ENCODE data around the gene ADGRE1.

ADGRE1 gene, protein sequence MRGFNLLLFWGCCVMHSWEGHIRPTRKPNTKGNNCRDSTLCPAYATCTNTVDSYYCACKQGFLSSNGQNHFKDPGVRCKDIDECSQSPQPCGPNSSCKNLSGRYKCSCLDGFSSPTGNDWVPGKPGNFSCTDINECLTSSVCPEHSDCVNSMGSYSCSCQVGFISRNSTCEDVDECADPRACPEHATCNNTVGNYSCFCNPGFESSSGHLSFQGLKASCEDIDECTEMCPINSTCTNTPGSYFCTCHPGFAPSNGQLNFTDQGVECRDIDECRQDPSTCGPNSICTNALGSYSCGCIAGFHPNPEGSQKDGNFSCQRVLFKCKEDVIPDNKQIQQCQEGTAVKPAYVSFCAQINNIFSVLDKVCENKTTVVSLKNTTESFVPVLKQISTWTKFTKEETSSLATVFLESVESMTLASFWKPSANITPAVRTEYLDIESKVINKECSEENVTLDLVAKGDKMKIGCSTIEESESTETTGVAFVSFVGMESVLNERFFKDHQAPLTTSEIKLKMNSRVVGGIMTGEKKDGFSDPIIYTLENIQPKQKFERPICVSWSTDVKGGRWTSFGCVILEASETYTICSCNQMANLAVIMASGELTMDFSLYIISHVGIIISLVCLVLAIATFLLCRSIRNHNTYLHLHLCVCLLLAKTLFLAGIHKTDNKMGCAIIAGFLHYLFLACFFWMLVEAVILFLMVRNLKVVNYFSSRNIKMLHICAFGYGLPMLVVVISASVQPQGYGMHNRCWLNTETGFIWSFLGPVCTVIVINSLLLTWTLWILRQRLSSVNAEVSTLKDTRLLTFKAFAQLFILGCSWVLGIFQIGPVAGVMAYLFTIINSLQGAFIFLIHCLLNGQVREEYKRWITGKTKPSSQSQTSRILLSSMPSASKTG

GRCh38 chr19:6887316-6887715, at the start of gene ADGRE1:
Gene ADGRE1, plus strand, starts transcription at chr19:6887579. Its CDS starts 30 bp downstream, at chr19:6887609.
- H3K4me3 ChIP-seq (ENCODE audit: low read length), result no peak within 1 kb of the TSS
- no peak for DNase-seq (ENCODE audit: low read depth)
- peaks cover 16% of the 10 kb centered on the region for H3K9me3 ChIP-seq (ENCODE audit: control insufficient read depth, low read length)
- no peaks in the 10 kb centered on the region for H3K36me3 ChIP-seq (ENCODE audit: control insufficient read depth, insufficient read depth, low read length, severe bottlenecking)
- peaks cover 4% of the 10 kb centered on the region for H3K27me3 ChIP-seq (replicated peaks; ENCODE audit: control insufficient read depth, insufficient read depth, low read length)
- no peak within 1 kb of the TSS for H3K9ac ChIP-seq (ENCODE audit: low read length)
- no peaks in the 10 kb centered on the region for H3K4me1 ChIP-seq (ENCODE audit: control insufficient read depth, insufficient read depth, low read length)

- no peaks in the 10 kb centered on the region for H3K9me3 ChIP-seq (ENCODE audit: control insufficient read depth, low read length)
- H3K4me3 ChIP-seq (ENCODE audit: low read length), result no peak overlapping the region
- H3K4me1 ChIP-seq (ENCODE audit: control insufficient read depth, insufficient read depth, low read length), result no peaks in the 10 kb centered on the region
- no peak for DNase-seq (ENCODE audit: low read depth)
- H3K9ac ChIP-seq (ENCODE audit: low read length), result no peak overlapping the region
- H3K27me3 ChIP-seq (replicated peaks; ENCODE audit: control insufficient read depth, insufficient read depth, low read length), result peaks cover 14% of the 10 kb centered on the region
- H3K36me3 ChIP-seq (ENCODE audit: control insufficient read depth, insufficient read depth, low read length, severe bottlenecking), result no peaks in the 10 kb centered on the region
Measured at GRCh38 chr19:6838062-6838655, 49.2 kb upstream of the ADGRE1 start.

DNA sequence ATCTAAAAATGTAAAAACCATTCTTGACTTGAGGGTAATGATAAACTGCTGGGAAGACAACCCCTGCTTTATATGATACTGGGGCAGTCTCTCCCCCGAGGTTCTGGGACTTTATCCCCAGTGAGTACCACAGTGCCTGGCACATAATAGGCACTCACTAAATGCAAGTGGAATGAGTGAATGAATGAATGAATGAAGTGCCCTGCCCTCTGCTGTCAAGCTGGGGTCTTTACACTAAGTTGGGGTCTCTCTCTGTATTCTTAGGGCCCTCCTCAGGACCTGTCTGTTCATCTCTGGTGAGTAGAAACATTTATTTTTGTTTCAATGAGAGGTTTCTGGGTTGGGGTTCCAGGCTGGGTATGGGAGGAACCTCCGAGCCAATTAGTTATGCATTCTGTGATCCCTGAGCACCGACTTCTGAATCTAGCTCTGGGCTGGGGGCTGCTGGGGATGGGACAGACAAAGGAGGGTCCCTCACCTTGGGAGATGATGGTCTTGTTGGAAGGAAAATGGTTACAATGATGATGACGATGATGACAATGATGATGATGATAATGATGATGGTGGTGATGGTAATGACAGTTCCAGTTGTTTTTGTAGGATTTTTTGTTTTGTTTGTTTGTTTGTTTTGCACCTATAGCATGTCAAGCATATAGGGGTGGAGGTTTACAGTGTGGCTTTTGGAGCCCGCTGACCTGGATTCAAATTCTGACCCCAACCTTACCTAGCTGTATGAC, 44.3 kb upstream of the ADGRE1 start:
- Histone ChIP-seq H3K9ac (ENCODE audit: low read length) (no peak overlapping the region), H3K4me3 (ENCODE audit: low read length) (no peak overlapping the region), H3K27me3 (replicated peaks; ENCODE audit: control insufficient read depth, insufficient read depth, low read length) (peaks cover 6% of the 10 kb centered on the region), H3K9me3 (ENCODE audit: control insufficient read depth, low read length) (no peaks in the 10 kb centered on the region), H3K36me3 (ENCODE audit: control insufficient read depth, insufficient read depth, low read length, severe bottlenecking) (no peaks in the 10 kb centered on the region), H3K4me1 (ENCODE audit: control insufficient read depth, insufficient read depth, low read length) (no peaks in the 10 kb centered on the region)
- no peak for DNase-seq (ENCODE audit: low read depth)

GRCh38 chr19:6847828-6848200, 39.6 kb upstream of the ADGRE1 start:
- no peak overlapping the region for H3K9ac ChIP-seq (ENCODE audit: low read length)
- no peaks in the 10 kb centered on the region for H3K36me3 ChIP-seq (ENCODE audit: control insufficient read depth, insufficient read depth, low read length, severe bottlenecking)
- no peaks in the 10 kb centered on the region for H3K9me3 ChIP-seq (ENCODE audit: control insufficient read depth, low read length)
- H3K4me1 ChIP-seq (ENCODE audit: control insufficient read depth, insufficient read depth, low read length), result no peaks in the 10 kb centered on the region
- no peak for DNase-seq (ENCODE audit: low read depth)
- H3K27me3 ChIP-seq (replicated peaks; ENCODE audit: control insufficient read depth, insufficient read depth, low read length), result peaks cover 3% of the 10 kb centered on the region
- H3K4me3 ChIP-seq (ENCODE audit: low read length), result no peak overlapping the region

GRCh38 chr19:6848986-6849385, 38.4 kb upstream of the ADGRE1 start:
- H3K9ac ChIP-seq (ENCODE audit: low read length), result no peak overlapping the region
- H3K4me1 ChIP-seq (ENCODE audit: control insufficient read depth, insufficient read depth, low read length), result no peaks in the 10 kb centered on the region
- no peak overlapping the region for H3K4me3 ChIP-seq (ENCODE audit: low read length)
- no peak for DNase-seq (ENCODE audit: low read depth)
- peaks cover 7% of the 10 kb centered on the region for H3K27me3 ChIP-seq (replicated peaks; ENCODE audit: control insufficient read depth, insufficient read depth, low read length)
- H3K9me3 ChIP-seq (ENCODE audit: control insufficient read depth, low read length), result no peaks in the 10 kb centered on the region
- H3K36me3 ChIP-seq (ENCODE audit: control insufficient read depth, insufficient read depth, low read length, severe bottlenecking), result no peaks in the 10 kb centered on the region

DNA sequence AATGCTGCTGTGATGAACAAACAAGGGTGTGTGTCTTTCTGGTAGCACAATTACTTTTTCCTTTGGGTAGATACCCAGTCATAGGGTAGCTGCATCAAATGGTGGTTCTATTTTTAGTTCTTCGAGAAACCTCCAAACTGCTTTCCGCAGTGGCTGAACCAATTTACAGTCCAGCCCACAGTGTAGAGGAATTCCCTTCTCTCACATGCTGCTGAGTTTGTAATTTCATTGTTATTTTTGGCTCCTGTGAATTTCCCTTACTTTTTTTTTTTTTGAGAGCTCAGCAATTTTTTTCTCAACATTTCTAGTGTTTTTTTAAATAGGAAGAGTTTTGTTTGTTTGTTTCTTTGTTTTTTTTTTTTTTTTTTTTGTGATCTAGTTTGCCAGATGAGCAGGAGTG, 37.5 kb upstream of the ADGRE1 start:
- no peak for DNase-seq (ENCODE audit: low read depth)

DNA sequence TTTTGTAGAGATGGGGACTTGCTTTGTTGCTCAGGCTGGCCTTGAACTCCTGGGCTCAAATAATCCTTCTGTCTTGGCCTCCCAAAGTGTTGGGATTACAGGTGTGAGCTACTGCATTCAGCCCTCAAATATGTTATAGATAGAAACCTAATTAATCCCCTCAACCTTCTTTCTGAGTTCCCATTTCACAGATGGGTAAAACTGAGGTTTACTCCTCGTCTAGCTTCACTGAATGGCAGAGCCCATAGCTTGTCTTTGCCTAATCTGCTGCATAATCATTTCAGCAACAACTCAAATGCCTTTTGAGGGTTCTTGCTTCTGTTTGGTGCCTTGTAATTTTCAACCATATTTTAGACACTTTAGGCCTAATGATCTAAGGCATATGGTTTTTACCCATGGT, 36.0 kb upstream of the ADGRE1 start:
- Histone ChIP-seq H3K27me3 (replicated peaks; ENCODE audit: control insufficient read depth, insufficient read depth, low read length) (peaks cover 19% of the 10 kb centered on the region), H3K4me1 (ENCODE audit: control insufficient read depth, insufficient read depth, low read length) (no peaks in the 10 kb centered on the region), H3K9me3 (ENCODE audit: control insufficient read depth, low read length) (no peaks in the 10 kb centered on the region), H3K9ac (ENCODE audit: low read length) (no peak overlapping the region), H3K36me3 (ENCODE audit: control insufficient read depth, insufficient read depth, low read length, severe bottlenecking) (no peaks in the 10 kb centered on the region), H3K4me3 (ENCODE audit: low read length) (no peak overlapping the region)
- no peak for DNase-seq (ENCODE audit: low read depth)

More for the DNA sequence above, 37.5 kb upstream of the ADGRE1 start:
- Histone ChIP-seq H3K9ac (ENCODE audit: low read length) (no peak overlapping the region), H3K36me3 (ENCODE audit: control insufficient read depth, insufficient read depth, low read length, severe bottlenecking) (no peaks in the 10 kb centered on the region), H3K4me1 (ENCODE audit: control insufficient read depth, insufficient read depth, low read length) (no peaks in the 10 kb centered on the region), H3K27me3 (replicated peaks; ENCODE audit: control insufficient read depth, insufficient read depth, low read length) (peaks cover 9% of the 10 kb centered on the region), H3K9me3 (ENCODE audit: control insufficient read depth, low read length) (no peaks in the 10 kb centered on the region), H3K4me3 (ENCODE audit: low read length) (no peak overlapping the region)

- no peak for DNase-seq (ENCODE audit: low read depth)
- Histone ChIP-seq H3K9ac (ENCODE audit: low read length) (no peak overlapping the region), H3K27me3 (replicated peaks; ENCODE audit: control insufficient read depth, insufficient read depth, low read length) (peaks cover 19% of the 10 kb centered on the region)
Measured at GRCh38 chr19:6852001-6852400, 35.4 kb upstream of the ADGRE1 start.

GRCh38 chr19:6853868-6854267, 33.5 kb upstream of the ADGRE1 start:
- no peaks in the 10 kb centered on the region for H3K4me1 ChIP-seq (ENCODE audit: control insufficient read depth, insufficient read depth, low read length)
- no peaks in the 10 kb centered on the region for H3K36me3 ChIP-seq (ENCODE audit: control insufficient read depth, insufficient read depth, low read length, severe bottlenecking)
- no peak overlapping the region for H3K9ac ChIP-seq (ENCODE audit: low read length)
- no peak overlapping the region for H3K4me3 ChIP-seq (ENCODE audit: low read length)
- peaks cover 19% of the 10 kb centered on the region for H3K27me3 ChIP-seq (replicated peaks; ENCODE audit: control insufficient read depth, insufficient read depth, low read length)
- DNase-seq (ENCODE audit: low read depth), result no peak
- H3K9me3 ChIP-seq (ENCODE audit: control insufficient read depth, low read length), result no peaks in the 10 kb centered on the region

More at GRCh38 chr19:6852001-6852400, 35.4 kb upstream of the ADGRE1 start:
- Histone ChIP-seq H3K4me3 (ENCODE audit: low read length) (no peak overlapping the region), H3K9me3 (ENCODE audit: control insufficient read depth, low read length) (no peaks in the 10 kb centered on the region), H3K36me3 (ENCODE audit: control insufficient read depth, insufficient read depth, low read length, severe bottlenecking) (no peaks in the 10 kb centered on the region), H3K4me1 (ENCODE audit: control insufficient read depth, insufficient read depth, low read length) (no peaks in the 10 kb centered on the region)

- no peaks in the 10 kb centered on the region for H3K9me3 ChIP-seq (ENCODE audit: control insufficient read depth, low read length)
- DNase-seq (ENCODE audit: low read depth), result no peak
- H3K27me3 ChIP-seq (replicated peaks; ENCODE audit: control insufficient read depth, insufficient read depth, low read length), result peaks cover 19% of the 10 kb centered on the region
- H3K4me3 ChIP-seq (ENCODE audit: low read length), result no peak overlapping the region
- no peaks in the 10 kb centered on the region for H3K4me1 ChIP-seq (ENCODE audit: control insufficient read depth, insufficient read depth, low read length)
- no peaks in the 10 kb centered on the region for H3K36me3 ChIP-seq (ENCODE audit: control insufficient read depth, insufficient read depth, low read length, severe bottlenecking)
- H3K9ac ChIP-seq (ENCODE audit: low read length), result no peak overlapping the region
Measured at GRCh38 chr19:6854758-6855157, 32.6 kb upstream of the ADGRE1 start.
